ENCODE results near the gene PNPLA7.
"Not testable (repeated sequence)": the region's sequence is repeated elsewhere in the genome, so short reads cannot be mapped to it uniquely, and the experiment has no call there.

Gene PNPLA7

DNA sequence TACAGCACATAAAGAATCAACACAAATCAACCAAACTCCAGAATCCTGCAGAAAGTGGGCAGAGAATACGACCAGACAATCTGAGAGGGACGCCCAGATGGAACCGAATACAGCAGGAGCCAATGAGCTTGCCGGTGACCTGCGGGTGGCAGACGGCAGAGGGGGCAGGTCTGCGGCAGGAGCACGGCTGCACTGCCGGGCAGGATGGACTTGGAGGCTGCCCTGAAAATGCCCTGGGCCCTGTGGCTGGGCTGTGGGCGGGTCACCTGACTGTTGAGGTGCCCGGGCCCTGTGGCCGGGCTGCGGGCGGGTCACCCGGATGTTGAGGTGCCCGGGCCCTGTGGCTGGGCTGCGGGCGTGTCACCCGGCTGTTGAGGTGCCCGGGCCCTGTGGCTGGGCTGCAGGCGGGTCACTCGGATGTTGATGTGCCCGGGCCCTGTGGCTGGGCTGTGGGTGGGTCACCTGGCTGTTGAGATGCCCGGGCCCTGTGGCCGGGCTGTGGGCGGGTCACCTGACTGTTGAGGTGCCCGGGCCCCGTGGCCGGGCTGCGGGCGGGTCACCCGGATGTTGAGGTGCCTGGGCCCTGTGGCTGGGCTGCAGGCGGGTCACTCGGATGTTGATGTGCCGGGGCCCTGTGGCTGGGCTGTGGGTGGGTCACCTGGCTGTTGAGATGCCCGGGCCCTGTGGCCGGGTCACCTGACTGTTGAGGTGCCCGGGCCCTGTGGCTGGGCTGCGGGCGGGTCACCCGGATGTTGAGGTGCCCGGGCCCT lies 36.2 kb downstream of the PNPLA7 start:
- not testable (repeated sequence) for DNase-seq (ENCODE audit: low read depth in 2 of 2)

DNA sequence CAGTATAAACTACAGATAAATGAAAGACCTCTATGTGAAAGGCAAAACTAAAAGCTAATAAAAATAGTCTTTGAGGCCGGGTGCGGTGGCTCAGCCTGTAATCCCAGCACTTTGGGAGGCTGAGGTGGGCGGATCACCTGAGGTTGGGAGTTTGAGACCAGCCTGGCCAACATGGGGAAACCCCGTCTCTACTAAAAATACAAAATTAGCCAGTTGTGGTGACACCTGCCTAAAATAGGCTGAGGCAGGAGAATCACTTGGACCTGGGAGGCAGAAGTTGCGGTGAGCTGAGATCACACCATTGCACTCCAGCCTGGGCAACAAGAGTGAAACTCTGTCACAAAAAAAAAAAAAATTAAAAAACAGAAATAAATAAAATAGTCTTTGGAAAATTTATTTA lies 37.1 kb downstream of the PNPLA7 start:
- not testable (repeated sequence) for DNase-seq (ENCODE audit: low read depth in 2 of 2)

DNA sequence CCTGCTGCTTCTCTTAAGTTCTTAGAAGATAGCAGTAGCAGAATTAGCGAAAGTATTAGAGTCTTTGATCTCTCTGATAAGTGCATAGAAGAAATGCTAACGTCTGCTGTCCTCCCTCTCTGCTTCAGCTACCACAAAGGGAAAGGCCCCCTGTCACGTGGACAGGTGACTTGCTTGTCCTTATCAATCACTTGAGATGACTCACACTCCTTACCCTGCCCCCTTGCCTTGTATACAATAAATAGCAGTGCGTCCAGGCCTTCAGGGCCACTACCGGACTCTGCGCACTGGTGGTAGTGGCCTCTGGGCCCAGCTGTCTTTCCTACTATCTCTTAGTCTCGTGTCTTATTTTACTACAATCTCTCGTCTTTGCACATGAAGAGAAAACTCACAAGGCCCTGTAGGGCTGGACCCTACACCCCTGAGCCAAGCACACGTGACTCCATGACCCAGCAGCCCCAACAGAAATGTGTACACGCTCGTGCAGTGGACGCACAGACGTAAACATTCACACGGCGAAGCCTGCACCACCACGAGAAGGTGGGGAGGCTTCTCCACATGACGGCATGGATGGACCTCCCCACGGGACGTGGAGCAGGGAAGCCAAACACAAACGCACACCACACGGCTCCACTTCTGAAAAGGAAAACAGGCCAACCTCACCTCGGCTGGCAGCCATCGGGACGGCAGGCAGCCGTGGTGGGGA lies 38.3 kb downstream of the PNPLA7 start:
- DNase-seq (ENCODE audit: low read depth in 2 of 2) = no peak

DNA sequence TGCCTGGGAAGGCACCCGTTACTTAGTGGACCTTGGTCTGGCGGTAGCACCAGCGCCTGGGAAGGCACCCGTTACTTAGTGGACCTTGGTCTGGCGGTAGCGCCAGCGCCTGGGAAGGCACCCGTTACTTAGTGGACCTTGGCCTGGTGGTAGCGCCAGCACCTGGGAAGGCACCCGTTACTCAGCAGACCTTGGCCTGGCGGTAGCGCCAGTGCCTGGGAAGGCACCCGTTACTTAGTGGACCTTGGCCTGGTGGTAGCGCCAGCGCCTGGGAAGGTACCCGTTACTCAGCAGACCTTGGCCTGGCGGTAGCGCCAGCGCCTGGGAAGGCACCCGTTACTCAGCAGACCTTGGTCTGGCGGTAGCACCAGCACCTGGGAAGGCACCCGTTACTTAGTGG lies 39.1 kb downstream of the PNPLA7 start:
- not testable (repeated sequence) for DNase-seq (ENCODE audit: low read depth in 2 of 2)

DNA sequence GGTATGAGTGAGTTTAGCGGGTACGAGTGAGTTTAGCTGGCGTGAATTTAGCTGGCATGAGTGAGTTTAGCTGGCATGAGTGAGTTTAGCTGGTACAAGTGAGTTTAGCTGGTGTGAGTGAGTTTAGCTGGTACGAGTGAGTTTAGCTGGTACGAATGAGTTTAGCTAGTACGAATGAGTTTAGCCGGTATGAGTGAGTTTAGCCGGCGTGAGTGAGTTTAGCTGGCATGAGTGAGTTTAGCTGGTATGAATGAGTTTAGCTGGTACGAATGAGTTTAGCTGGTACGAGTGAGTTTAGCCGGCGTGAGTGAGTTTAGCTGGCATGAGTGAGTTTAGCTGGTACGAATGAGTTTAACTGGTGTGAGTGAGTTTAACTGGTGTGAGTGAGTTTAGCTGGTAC lies 41.0 kb downstream of the PNPLA7 start:
- DNase-seq (ENCODE audit: low read depth in 2 of 2) = no peak

DNA sequence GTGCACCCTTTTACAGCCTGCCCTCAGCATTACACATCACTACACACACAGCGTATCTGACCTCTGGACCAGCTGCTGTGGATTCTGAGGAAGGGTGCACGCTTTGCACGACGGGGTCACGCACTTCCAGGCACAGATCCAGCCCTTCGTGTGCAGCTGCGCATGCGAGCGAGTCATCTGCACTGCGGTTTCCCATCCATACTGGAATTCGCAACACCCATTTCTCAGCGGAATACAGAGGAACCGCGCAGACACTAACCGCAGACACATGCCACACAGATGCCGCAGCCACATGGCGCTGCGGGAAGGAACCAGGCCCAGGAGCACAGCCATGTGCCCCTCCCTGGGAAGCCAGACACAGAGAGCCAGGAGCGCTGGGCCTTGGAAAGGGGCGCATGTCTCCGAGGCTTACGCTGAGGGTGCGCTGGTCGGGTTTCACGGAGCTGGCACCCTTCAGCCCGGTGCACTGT lies 43.5 kb downstream of the PNPLA7 start:
- DNase-seq (ENCODE audit: low read depth in 2 of 2) = no peak

DNA sequence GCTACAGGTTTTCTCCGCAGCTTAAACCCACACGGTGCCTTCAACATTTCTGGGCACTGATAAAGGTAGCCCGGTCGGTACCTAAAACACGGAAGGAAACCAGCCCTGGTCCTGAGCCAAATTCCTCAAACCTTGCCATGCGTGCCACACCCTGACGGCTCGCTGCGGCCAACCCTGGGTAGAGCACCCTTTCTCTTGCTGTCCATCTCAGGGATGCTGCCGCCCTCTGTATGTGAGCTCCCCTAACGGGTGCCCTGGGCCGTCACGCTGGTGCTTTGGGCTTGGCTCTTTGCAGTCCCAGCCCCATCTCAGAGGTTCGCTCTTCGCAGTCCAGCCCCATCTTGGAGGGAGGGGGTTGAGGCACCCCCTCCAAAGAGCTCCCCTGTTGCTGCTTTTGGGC lies 43.9 kb downstream of the PNPLA7 start:
- no peak for DNase-seq (ENCODE audit: low read depth in 2 of 2)

DNA sequence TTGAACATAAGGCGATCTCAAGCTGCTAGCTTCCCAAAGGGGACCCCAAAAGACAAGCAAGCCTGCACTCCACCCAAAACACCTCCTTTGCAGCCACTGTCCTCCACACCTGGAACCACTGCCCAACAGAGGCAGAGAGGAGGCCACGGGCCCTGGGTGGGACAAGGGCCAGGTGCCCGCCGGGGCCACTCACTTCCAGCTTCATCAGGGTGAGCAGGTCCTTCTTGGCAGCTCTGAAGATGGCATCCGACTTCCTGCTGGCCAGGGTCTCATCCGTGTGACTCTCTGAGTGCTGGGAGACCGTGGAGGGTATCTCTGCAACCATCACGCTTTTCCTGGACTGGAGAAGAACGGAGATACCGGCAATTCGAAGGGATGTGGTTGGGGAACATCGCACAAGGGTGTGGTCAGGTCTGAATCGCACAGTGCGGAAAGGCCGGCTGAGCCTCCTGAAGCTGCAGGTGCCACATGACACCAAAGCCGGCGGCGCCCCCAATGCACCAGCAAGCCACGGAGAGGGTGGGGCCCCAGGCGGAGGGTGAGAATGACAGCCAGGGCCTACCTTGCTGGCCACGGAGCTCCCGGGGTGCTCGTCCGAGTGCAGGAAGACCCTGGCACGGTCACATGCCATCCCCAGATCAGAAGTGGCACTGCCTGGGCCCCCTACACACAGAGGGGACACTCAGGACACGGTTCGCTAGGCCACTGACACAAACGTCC lies 44.6 kb downstream of the PNPLA7 start:
- no peak for DNase-seq (ENCODE audit: low read depth in 2 of 2)

DNA sequence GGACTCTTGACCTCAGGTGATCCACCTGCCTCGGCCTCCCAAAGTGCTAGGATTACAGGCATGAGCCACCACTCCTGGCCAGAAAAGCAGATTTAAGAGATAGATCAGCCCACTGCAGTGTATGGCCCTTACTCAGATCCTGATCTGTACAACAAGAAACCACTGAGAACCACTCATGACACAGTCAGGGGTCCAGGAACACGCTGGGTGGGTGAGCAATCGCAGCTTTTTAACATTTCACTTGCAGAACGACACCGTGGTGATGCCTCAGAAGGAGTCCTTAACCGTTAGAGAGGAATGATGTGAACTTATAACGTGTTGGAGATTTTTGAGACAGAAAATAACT lies 45.8 kb downstream of the PNPLA7 start:
- no peak for DNase-seq (ENCODE audit: low read depth in 2 of 2)

DNA sequence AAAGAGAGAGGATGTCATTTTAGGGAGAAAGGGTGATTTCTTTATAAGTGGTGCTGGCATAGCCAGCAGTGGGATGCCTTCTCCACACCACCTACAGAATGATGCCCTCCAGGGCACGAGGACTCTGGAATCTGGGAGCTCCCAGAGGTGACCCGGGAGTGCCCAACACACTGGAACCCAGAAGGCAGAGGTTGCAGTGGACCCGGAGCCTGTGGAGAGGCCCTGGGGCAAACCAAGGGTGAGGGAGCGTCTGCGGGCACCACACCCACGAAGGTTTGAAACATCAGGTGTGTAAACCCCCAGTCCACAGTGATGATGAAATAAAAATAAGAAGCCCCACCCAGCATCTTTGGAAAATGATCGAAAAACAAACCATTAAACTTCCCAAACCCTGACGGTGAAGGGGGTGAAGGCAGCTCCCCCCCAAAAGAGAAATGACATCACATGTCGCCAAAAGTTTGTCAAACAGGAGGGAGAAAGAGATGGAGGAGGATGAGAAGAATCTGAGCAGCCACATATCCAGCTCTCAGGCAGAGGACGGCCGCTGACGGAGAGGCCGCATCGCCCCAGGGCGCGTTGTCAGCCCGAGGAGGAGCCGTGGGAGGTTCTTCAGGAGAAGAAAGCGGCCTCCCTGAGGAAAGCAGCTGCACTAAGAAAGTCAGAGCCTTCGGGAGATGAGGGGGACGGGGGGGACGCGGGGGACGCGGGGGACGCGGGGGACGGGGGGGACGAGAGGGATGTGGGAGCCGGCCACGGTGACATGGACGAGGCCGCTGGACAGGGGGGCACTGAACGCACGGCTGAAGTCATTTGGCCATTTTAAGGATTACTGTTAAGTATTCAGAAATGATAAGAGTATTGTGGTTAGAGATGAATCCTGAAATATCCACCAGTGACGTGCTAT lies 47.9 kb downstream of the PNPLA7 start:
- no peak for DNase-seq (ENCODE audit: low read depth in 2 of 2)

DNA sequence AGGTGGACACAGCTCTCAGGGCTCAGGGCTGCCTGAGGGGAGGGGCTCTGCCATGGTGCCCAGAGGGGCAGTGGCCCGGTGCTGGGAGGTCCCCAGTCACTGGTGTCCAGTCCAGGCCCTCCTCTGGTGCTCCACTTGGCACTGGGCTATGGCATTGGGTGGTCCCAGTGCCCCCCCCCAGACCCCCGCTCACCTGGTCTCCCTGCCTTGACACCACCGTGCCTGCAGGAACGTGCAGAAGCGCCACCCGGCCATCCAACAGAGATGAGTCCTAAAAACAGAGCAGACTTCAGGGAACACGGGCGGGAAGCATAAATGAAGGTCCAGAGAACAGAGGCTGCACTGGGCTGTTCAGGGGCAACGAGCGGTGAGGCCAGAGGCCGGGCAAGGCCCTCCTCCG lies 48.7 kb downstream of the PNPLA7 start:
- DNase-seq (ENCODE audit: low read depth in 2 of 2) = no peak

DNA sequence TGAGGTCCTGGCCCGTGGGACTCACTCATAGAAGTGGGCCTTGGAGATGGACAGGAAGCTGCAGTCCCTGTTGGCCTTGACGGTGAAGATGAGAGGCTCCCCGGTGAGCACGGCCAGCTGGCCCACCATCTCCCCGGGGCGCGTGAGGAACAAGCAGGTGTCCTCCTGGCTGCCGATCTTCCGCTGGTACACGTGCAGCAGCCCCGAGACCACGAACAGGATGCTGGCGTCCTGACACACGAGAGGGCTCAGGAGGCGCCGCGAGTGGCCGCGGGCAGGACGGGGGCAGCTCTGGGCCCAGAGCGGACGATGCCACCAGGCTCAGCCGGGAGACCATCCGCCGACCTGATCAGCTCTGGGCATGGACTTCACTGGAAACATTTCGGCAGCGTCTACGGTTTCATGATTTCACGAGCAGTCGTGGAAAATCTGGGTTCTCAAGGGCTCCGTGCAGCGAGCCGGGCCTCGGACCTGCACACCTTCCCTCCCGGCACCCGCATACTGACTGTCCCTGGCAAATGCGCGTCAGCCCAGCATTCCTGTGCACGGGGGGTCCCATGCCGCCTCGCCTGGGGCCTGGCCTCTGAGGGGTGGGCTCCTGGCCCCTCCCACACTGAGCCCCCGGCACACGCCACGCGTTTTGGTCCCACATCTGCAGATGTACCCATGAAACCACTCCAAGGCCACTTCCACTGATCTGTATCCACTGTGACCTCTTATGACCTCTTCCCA lies 49.4 kb downstream of the PNPLA7 start:
- DNase-seq (ENCODE audit: low read depth in 2 of 2) = no peak

DNA sequence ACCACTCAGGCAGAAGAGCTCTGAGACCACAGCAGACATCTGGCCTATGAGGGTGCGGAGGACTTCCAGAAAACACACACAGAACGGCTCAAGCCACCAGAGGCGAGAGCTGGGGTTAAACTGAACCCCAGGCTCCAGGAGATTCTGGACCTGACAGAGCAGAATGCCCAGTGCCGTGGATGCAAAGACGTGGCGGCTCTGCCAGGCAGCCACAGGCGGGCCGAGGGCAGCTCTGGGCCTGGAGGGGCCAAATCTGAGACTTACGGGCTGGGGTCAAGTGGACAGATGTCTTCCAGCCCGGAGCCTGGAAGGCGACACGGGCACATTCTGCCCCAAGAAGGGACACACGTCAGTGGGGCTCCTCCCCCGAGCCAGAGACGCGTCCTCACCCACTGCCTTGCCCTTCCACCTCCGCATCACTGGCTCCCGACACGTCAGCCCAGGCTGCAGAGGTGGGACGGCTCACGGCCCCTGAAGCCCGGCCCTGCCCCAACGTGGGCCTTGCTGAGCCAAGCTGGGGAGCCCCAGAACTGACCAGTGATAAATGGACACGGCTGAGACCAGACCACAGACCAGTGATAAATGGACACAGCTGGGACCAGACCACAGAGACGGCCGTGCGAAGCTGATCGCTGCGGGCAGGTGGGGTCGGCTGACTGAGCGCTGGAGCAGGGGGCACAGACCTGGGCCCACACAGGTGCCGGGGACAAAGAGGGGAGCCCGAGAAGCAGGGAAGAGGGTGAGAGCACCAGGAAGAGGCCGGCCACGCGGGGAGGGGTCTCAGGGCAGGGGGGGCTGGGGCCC lies 50.1 kb downstream of the PNPLA7 start:
- no peak for DNase-seq (ENCODE audit: low read depth in 2 of 2)

DNA sequence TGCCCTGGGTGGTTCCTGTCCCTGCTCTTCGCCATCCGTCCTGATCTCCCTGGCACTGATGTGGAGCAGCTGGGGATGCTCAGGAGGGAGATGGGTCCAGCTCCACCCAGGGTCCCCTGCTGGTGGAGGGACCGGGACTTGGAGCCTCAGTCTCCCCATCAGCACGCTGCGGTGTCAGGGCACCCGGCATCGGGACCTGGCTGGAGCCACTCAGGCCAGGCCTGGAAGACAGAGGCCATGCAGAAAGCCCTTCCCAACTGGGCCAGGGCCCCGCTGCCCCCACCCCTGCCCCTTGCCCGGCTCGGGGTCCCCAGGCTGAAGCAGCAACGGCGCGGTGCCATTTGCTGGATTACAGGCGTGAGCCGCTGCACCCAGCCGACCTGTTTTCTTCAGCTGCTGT lies 50.8 kb downstream of the PNPLA7 start:
- DNase-seq (ENCODE audit: low read depth in 2 of 2) = no peak

DNA sequence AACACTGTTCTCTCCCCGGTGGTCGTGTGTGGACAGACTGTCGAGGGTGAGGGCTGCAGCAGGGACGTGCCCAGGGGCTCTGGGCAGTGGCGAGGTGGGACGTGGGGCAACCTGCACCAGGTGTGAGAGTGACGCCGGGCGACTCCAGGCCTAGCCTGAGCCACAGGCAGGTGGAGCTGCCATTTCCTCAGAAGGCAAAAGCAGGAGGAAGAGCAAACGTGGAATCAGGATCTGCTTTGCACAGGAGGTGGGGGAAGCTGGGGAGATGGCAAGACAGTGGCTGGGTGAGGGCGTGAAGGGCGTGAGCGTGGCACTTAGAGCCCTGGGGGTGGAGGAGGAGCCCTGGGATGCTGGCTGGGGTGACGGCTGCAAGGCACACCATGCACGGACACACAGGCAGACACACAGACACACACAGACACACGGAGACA lies 51.5 kb downstream of the PNPLA7 start:
- no peak for DNase-seq (ENCODE audit: low read depth in 2 of 2)

DNA sequence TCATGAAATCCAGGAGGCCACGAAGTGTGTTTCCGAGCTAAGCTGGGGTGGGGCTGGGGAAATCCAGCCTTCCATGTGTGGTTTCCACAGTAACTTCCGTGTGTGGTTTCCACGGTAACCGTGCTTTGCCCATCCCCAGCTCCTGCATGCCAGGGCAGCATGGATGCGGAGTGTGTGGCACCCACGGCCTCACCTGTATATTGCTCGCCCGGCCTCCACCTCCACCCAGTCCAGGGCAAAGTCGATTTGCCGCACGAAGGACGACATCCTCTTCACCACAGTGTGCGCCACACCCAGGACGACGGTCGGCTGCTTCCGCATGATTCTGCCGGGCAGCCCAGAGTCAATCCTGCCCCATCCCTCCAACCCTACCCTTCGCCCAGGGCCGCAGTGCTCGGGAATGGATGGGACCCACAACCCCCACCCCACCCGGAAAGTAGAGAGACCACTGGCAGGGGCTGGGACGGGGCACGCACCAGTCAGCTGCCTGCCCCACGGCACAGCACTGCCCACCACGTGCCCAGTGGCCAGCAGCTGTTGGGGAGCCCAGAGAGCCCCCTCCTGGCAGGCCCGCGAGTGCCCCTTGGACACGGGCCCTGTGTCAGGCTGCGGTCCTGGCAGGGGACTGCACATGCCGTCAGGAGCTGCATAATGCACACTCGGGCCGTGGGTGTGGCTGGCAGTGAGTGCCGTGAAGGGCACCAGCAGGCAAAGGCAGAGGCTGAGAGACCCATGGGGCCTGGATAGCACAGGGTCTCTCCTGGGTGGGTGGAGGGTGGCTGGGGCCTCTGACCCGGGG lies 52.1 kb downstream of the PNPLA7 start:
- DNase-seq (ENCODE audit: low read depth in 2 of 2) = no peak

DNA sequence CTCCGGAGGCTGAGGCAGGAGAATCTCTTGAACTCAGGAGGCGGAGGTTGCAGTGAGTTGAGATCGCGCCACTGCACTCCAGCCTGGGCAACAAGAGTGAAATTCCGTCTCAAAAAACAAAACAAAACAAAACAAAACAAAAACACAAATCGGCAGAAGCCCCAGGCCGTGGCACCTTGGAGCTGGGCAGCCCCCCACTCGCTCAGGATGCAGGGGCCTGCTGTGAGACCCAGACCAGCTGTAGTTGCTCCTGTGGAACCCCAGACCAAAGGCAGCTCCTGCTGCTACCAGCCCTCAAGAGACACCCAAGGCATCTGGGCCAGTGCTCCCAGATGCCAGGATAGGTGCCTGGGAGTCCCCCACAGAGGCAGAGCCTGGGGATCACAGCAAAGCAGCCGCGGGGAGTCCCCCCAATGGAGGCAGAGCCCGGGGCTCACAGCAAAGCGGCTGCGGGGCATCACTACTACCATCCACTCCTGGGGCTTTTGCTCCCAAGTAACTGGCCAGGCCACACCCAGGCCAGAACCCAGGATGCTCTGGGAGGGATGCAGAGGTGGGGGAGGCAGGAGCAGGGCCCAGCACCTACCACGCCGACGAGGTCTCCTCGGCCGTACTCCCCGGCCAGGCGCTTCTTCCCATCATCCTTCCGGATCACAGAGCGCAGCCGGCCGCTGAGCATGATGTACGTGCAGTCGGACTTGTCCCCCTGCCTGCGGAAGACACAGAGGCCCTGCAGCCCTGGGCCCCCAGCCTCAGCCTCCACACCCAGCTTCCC lies 53.4 kb downstream of the PNPLA7 start:
- no peak for DNase-seq (ENCODE audit: low read depth in 2 of 2)

DNA sequence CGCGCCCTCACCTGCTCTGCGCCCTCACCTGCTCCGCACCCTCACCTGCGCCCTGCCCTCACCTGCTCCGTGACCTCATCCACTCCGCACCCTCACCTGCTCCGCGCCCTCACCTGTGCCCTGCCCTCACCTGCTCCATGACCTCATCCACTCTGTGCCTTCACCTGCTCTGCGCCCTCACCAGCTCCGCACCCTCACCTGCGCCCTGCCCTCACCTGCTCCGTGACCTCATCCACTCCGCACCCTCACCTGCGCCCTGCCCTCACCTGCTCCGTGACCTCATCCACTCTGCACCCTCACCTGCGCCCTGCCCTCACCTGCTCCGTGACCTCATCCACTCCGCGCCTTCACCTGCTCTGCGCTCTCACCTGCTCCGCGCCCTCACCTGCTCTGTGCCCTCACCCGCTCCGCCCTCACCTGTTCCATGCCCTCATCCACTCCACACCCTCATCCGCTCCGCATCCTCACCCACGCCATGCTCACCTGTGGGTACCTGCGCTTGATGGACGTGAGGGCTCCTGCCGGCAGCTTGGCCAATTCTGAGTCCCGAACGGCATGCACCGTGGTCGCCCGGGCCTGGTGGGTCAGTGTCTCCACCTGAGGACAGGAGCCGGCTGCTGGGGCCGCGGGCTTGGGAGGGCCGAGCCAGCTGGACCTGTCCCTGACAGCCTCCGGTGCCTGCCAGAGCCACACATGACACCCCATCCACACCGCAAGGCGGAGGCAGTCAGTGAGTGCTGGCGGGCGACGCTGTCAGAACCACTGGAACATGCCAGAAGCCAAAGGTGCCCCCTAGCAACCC lies 55.5 kb downstream of the PNPLA7 start:
- no peak for DNase-seq (ENCODE audit: low read depth in 2 of 2)

Measured in stimulated activated CD8-positive, alpha-beta memory T cell treated with anti-CD3 and anti-CD28 coated beads, Interleukin-15, amount 100 ng/mL, for 4 hours (primary cell).